Measurements from ENCODE around the gene CROCC2. TPM values are rescaled to one million over a fixed set of nuclear protein-coding genes. Genes with fewer than 3 reads are reported as not detected.

The CROCC2 gene
- total RNA-seq, 1 experiment from 2014 or later: not detected

DNA sequence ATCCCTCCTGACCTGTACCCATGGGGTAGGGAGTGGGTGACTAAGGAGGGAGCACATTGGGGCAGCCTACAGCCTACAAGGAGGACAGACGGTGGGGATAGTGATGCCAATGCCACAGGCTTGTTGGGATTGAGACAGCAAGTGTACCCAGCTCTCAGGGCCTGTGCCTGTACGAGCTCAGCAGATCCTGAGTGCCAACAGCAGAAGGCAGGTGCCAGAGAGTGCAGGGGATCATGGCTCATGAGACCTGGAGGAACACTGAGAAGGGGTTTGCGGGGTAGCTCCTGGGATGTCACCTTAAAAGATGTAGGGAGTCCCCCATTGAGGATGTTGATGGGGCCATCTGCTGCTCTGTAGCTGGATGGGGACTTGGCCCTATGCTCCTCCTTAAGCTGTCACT, 82.0 kb downstream of the CROCC2 start:
- Histone ChIP-seq H3K9ac (ENCODE audit: low read length) (no peak overlapping the region), H3K4me2 (ENCODE audit: low read length) (no peak overlapping the region), H4K20me1 (ENCODE audit: insufficient read depth) (no peaks in the 10 kb centered on the region), H3K79me2 (ENCODE audit: insufficient read depth, low read length) (no peaks in the 10 kb centered on the region), H3K9me2 (ENCODE audit: insufficient read depth) (no peaks in the 10 kb centered on the region), H3K36me3 (ENCODE audit: control insufficient read depth in 1 of 2, insufficient read depth in 2 of 2, low read length in 2 of 2) (no peaks in the 10 kb centered on the region), H3K4me1 (ENCODE audit: control insufficient read depth in 1 of 2, insufficient read depth in 2 of 2, low read length in 2 of 2) (peaks cover 6 to 27% of the 10 kb centered on the region in 2 experiments; a peak in 3 of 4 replicates), H3K27me3 (ENCODE audit: insufficient read depth, low read length) (no peaks in the 10 kb centered on the region), H3K4me3 (replicated peaks in 1 of 2; ENCODE audit: low read depth in 1 of 2, low read length in 2 of 2) (no peak overlapping the region), H2AFZ (ENCODE audit: low read depth, low read length, poor library complexity, severe bottlenecking) (no peak overlapping the region), H3K27ac (ENCODE audit: low read depth, low read length) (no peak overlapping the region), H3K9me3 (ENCODE audit: control insufficient read depth in 1 of 2, insufficient read depth in 1 of 2, low read depth in 1 of 2, low read length in 2 of 2) (no peaks in the 10 kb centered on the region)
- ChIA-PET POLR2A (no interaction called here), CTCF (interaction anchor here (1.2 kb wide), 1 partner anchor 137 kb away, joined by 3 read pairs; no protein-coding TSS in a partner anchor), RAD21 (ENCODE audit: low non-redundant PET in 1 of 2, low total read pairs in 2 of 2, uncharacterized antibody in 2 of 2, unreplicated experiment in 2 of 2) (no interaction called here)
- intact Hi-C loops (cut with micrococcal nuclease): loop anchor here (5.0 kb wide), 1 partner anchor 76 kb away; no protein-coding TSS in a partner anchor
- no peak for TF ChIP-seq JUND (IDR thresholded peaks at IDR 0.05)
- TF ChIP-seq RAD21 (IDR thresholded peaks at IDR 0.05; ENCODE audit: low read depth): no peak
- ATAC-seq (no peak), DNase-seq (ENCODE audit: low read depth, low spot score) (no peak)
- no TSS peak for BruUV-seq (replicated peaks)

DNA sequence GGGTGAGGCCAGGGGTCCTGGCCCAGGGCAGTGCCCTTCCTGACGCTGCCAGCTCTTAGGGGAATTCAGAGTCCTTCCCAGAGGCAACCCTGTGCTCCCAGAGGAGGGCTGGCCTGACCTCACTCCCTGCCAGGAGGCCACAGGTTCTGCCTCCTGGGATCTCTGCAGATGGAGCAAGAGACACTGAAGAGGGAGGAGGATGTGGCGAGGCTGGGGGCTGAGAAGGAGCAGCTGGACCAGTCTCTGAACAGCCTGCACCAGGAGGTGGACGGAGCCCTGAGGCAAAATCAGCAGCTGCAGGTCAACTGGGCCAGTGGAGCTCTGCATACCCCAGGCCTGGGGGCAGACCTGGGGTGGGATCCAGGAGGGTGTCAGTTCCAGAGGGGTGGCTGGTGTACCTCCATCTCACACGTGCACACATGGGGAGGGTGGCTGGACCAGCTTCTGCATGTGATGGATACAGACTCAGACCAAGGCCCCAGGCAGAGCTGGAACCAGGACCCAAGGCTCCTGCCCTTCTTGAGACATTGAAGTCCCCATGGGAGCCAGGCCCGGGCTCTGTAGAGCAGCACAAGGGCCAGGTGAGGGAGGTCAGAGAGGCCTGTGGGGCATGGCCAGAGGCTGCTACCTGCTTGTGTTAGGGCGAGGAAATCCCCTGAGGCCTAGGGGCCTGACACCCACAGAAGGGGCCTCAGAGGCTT, 82.6 kb downstream of the CROCC2 start:
- intact Hi-C loops (cut with micrococcal nuclease): loop anchor here (5.0 kb wide), 1 partner anchor 76 kb away; no protein-coding TSS in a partner anchor
- ATAC-seq: no peak

More for the DNA sequence above, 82.6 kb downstream of the CROCC2 start:
- Histone ChIP-seq H3K4me2 (ENCODE audit: low read length) (no peak overlapping the region), H3K4me3 (replicated peaks in 1 of 2; ENCODE audit: low read depth in 1 of 2, low read length in 2 of 2) (no peak overlapping the region), H3K79me2 (ENCODE audit: insufficient read depth, low read length) (no peaks in the 10 kb centered on the region), H3K9me2 (ENCODE audit: insufficient read depth) (no peaks in the 10 kb centered on the region), H3K36me3 (ENCODE audit: control insufficient read depth in 1 of 2, insufficient read depth in 2 of 2, low read length in 2 of 2) (no peaks in the 10 kb centered on the region), H4K20me1 (ENCODE audit: insufficient read depth) (no peaks in the 10 kb centered on the region), H3K4me1 (ENCODE audit: control insufficient read depth in 1 of 2, insufficient read depth in 2 of 2, low read length in 2 of 2) (peaks cover 6 to 22% of the 10 kb centered on the region in 2 experiments; a peak in 3 of 4 replicates), H3K9ac (ENCODE audit: low read length) (no peak overlapping the region), H3K27ac (ENCODE audit: low read depth, low read length) (no peak overlapping the region), H2AFZ (ENCODE audit: low read depth, low read length, poor library complexity, severe bottlenecking) (no peak overlapping the region), H3K27me3 (ENCODE audit: insufficient read depth, low read length) (no peaks in the 10 kb centered on the region), H3K9me3 (ENCODE audit: control insufficient read depth in 1 of 2, insufficient read depth in 1 of 2, low read depth in 1 of 2, low read length in 2 of 2) (no peaks in the 10 kb centered on the region)
- BruUV-seq (replicated peaks): no TSS peak
- no peak for DNase-seq (ENCODE audit: low read depth, low spot score)
- ChIA-PET POLR2A (no interaction called here), RAD21 (ENCODE audit: low non-redundant PET in 1 of 2, low total read pairs in 2 of 2, uncharacterized antibody in 2 of 2, unreplicated experiment in 2 of 2) (no interaction called here), CTCF (interaction anchor here (1.2 kb wide), 1 partner anchor 137 kb away, joined by 3 read pairs; no protein-coding TSS in a partner anchor)
- TF ChIP-seq RAD21 (IDR thresholded peaks at IDR 0.05; ENCODE audit: low read depth) (no peak), ZFX (IDR thresholded peaks at IDR 0.05) (no peak), SRF (IDR thresholded peaks at IDR 0.05; ENCODE audit: low read depth) (no peak), SIN3A (IDR thresholded peaks at IDR 0.05; ENCODE audit: low read depth) (no peak), YY1 (IDR thresholded peaks at IDR 0.05; ENCODE audit: extremely low read depth, insufficient replicate concordance, low read depth, low read length) (no peak), CEBPB (IDR thresholded peaks at IDR 0.05; ENCODE audit: low read depth) (no peak), SP1 (IDR thresholded peaks at IDR 0.05; ENCODE audit: low read depth) (no peak), EZH2 (IDR thresholded peaks at IDR 0.05) (no peak), EZH2phosphoT487 (IDR thresholded peaks at IDR 0.05; ENCODE audit: borderline replicate concordance) (no peak), EGR1 (IDR thresholded peaks at IDR 0.05; ENCODE audit: low read depth) (no peak), TCF7L2 (IDR thresholded peaks at IDR 0.05; ENCODE audit: borderline replicate concordance, extremely low read depth, insufficient read depth, insufficient read length) (no peak), FOSL1 (IDR thresholded peaks at IDR 0.05; ENCODE audit: low read depth) (no peak), CBX3 (IDR thresholded peaks at IDR 0.05; ENCODE audit: low read depth) (no peak), ZNF274 (IDR thresholded peaks at IDR 0.05; ENCODE audit: low read depth, low read length) (no peak)
- TF ChIP-seq, protein P1, sequence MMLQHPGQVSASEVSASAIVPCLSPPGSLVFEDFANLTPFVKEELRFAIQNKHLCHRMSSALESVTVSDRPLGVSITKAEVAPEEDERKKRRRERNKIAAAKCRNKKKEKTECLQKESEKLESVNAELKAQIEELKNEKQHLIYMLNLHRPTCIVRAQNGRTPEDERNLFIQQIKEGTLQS (IDR thresholded peaks at IDR 0.05): no peak
- TF ChIP-seq, protein P2, sequence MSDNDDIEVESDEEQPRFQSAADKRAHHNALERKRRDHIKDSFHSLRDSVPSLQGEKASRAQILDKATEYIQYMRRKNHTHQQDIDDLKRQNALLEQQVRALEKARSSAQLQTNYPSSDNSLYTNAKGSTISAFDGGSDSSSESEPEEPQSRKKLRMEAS (IDR thresholded peaks at IDR 0.05): no peak
- TF ChIP-seq, protein P3, sequence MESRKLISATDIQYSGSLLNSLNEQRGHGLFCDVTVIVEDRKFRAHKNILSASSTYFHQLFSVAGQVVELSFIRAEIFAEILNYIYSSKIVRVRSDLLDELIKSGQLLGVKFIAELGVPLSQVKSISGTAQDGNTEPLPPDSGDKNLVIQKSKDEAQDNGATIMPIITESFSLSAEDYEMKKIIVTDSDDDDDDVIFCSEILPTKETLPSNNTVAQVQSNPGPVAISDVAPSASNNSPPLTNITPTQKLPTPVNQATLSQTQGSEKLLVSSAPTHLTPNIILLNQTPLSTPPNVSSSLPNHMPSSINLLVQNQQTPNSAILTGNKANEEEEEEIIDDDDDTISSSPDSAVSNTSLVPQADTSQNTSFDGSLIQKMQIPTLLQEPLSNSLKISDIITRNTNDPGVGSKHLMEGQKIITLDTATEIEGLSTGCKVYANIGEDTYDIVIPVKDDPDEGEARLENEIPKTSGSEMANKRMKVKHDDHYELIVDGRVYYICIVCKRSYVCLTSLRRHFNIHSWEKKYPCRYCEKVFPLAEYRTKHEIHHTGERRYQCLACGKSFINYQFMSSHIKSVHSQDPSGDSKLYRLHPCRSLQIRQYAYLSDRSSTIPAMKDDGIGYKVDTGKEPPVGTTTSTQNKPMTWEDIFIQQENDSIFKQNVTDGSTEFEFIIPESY (IDR thresholded peaks at IDR 0.05; ENCODE audit: extremely low read depth, insufficient replicate concordance, low read length): no peak
